Medulla oblongata (tissue), 1 donor: Measurements from ENCODE around the gene PIEZO1.

Source experiments
- DNase-seq: peaks from one replicate; pipeline ENCODE4 v3.0.0-alpha.2; 2015; ENCODE audit errors: extremely low spot score

PIEZO1 gene

GRCh38 chr16:88766975-88767374 lies 18.0 kb downstream of the PIEZO1 start:
- DNase-seq = no peak

DNA sequence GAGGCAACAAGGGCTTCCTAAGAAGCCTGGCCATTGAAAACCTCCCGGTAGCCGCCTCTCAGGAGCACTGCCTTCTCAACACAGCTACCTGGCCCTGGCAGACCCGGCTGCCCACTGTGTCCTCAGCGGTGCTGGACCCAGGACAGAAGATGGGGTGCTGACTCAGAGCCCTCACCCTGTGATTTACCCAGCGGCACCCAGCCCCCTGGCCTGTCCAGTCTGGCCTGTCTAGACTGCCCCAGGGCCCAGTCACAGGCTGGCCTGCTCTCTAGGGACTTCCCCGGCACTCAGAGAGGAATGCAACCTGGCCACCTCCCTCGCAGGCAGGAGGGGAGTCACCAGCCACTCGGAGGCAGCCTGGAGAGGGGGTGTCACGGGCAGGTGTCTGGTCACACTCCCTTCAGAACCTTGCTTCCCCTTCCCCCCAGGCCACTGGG lies 20.1 kb downstream of the PIEZO1 start:
- DNase-seq = no peak

GRCh38 chr16:88764080-88764479 lies 20.9 kb downstream of the PIEZO1 start:
- DNase-seq = no peak

- DNase-seq = no peak
Measured at GRCh38 chr16:88763502-88764053, 21.4 kb downstream of the PIEZO1 start.

DNA sequence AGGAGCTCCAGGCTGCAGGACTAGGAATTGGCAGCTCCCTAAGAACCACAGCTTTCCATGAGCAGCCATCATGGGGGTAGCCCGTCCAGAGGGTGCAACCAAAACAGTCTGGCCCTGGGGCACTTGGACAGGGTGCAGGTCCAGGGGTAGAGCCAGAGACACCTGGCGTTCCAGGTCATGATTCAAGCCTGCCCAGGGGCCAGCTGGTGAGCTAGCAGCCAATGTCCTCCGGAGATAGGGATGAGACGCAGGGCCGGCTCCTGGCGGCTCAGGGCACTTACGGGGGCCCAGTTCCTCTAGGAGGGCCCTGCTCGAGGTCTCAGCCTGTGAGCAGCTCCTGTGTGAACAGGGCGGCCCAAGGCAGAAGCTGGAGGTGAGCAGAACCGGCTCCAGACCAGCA lies 22.1 kb downstream of the PIEZO1 start:
- no peak for DNase-seq

DNA sequence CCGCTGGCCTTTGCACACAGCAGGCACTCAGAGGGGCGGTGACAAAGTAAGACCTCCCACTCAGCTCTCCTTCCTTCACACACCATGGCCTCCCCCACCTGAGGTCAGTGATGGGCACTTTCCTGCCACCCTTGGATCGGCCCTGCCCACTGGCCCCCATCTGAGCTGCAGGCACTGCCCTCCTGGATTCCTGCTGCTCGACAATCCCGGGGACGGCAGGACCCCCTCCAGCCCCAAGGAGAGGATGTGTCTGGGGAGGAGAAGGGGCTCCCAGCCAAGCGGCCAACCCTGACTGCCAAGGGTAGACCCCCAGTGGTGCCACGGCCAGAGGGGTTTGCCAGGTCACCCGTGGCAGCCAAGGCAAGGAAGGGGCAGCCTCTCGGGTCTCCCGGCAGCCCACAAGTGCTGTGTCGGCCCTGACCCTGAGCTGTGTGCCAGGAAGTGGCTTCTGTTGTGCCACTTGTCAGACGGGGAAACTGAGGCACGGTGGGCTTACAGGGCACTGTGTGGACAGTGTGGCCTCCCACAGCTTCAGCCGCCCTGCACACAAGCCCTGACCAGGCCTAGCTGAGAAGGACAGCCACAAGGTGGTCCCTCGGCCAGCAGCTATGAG lies 22.7 kb downstream of the PIEZO1 start:
- DNase-seq = no peak

GRCh38 chr16:88761830-88762229 lies 23.2 kb downstream of the PIEZO1 start:
- no peak for DNase-seq

GRCh38 chr16:88761143-88761534 lies 23.9 kb downstream of the PIEZO1 start:
- no peak for DNase-seq

DNA sequence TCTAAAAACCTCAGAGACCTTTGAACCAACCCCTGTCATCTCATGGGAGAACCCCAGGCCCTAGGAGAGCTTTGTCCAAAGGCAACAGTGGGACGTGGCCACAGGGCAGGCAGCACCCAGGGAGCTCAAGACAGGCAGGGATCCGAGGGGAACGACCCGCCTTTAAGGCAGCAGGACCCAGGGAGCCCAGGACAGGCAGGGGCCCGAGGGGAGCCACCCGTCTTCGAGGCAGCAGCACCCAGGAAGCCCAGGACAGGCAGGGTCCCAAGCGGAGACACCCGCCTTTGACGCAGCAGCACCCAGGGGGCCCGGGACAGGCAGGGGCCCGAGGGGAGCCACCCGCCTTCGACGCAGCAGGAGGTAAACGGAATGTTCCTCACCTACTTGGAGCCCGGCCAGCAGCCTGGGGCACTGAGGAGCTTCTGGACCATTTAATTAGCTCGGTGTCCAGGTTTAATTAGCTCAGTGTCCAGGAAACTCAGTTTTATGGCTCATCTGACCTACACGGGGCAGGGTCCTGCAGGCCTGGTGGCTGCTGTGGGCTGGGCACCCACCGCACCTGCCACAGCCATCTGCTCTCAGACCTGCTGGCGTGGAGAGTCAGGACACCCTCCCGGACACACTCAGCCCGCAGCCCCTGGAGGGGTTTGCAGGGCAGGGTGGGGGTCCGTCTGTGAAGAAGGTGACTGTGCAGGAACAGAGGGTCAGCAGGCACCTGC lies 24.4 kb downstream of the PIEZO1 start:
- DNase-seq = no peak

GRCh38 chr16:88759976-88760350 lies 25.1 kb downstream of the PIEZO1 start:
- DNase-seq = no peak

GRCh38 chr16:88759245-88759975 lies 25.6 kb downstream of the PIEZO1 start:
- DNase-seq = no peak

DNA sequence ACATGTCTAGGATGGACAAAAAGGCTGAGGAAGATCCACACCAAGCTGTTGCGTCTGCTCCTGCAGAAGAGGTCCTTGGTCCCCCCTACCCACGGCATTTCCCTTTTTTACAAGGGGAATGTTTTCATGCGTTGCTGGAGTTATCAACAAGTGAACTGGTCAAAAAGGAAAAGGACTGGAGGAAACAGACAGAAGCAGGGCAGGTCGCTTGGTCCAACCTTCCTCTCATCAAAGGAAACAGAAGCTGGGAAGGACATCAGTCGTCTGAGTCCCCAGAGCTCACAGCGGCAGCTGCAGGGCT lies 26.1 kb downstream of the PIEZO1 start:
- no peak for DNase-seq

- no peak for DNase-seq
Measured at GRCh38 chr16:88758227-88758943, 26.6 kb downstream of the PIEZO1 start.

DNA sequence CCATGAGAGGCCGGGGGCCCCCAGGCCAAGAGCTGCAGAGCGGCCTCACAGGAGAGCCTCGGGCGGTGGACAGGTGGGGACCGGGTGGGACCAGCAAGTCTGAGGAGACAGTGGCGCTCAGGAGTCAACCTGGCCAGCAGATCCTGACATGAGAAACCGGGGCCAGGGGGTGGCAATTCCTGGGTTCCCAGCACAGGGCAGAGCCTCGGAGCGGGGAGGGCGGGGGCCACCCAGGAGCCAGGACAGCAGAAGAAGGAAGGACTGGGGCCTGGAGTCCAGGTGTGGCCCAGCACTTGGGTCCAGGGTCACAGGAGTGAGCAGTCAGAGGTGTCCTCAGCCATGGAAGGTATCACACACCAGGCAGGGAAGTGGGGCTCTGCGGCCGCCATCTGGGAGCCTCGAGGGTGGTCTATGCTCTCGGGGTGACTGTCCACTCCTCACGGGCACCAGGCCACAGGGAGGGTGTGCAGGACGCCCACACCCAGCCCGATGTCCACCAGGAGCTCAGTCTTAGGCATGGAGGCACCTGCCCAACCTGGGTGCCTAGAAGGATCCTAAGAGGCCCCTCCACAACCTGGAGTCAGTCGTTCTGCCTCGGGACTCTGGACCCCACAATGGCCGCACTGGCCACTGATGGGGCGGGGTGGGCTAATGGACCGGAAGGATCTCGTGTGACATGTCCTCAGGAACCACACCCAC lies 29.1 kb downstream of the PIEZO1 start:
- no peak for DNase-seq

GRCh38 chr16:88754912-88755744 lies 29.9 kb downstream of the PIEZO1 start:
- no peak for DNase-seq

- no peak for DNase-seq
Measured at GRCh38 chr16:88754109-88754911, 30.7 kb downstream of the PIEZO1 start.

- no peak for DNase-seq
Measured at GRCh38 chr16:88753602-88754001, 31.4 kb downstream of the PIEZO1 start.

- DNase-seq = no peak
Measured at GRCh38 chr16:88753191-88753590, 31.8 kb downstream of the PIEZO1 start.

- DNase-seq = no peak
Measured at GRCh38 chr16:88752386-88753002, 32.5 kb downstream of the PIEZO1 start.
